GM10266 (cell line): ENCODE results near the gene MACROD2.

Experiments
- DNase-seq: peaks from one replicate; pipeline ENCODE4 v3.0.0; 2012; ENCODE audit errors: extremely low spot score
- CTCF ChIP-seq: IDR thresholded peaks from 2 replicates; pipeline ENCODE4 v1.5.1; 2012; ENCODE audit warnings: mild to moderate bottlenecking, low read depth; ENCODE audit not compliant: control insufficient read depth, insufficient read depth; ENCODE audit errors: missing control alignments

The MACROD2 gene

GRCh38 chr20:14865731-14866130, 870.4 kb downstream of the MACROD2 start:
- TF ChIP-seq CTCF = no peak
- no peak for DNase-seq

GRCh38 chr20:14866841-14867514, 871.7 kb downstream of the MACROD2 start:
- no peak for DNase-seq
- no peak for TF ChIP-seq CTCF

- no peak for TF ChIP-seq CTCF
These were observed 882.1 kb downstream of the MACROD2 start for GRCh38 chr20:14877301-14878028.

GRCh38 chr20:14878676-14879019, 883.3 kb downstream of the MACROD2 start:
- no peak for DNase-seq
- no peak for TF ChIP-seq CTCF

More at GRCh38 chr20:14877301-14878028, 882.1 kb downstream of the MACROD2 start:
- no peak for DNase-seq

- TF ChIP-seq CTCF = no peak
- DNase-seq = peak; percentile 5
These were observed 883.8 kb downstream of the MACROD2 start for GRCh38 chr20:14879020-14879697.

- DNase-seq = no peak
- no peak for TF ChIP-seq CTCF
These were observed 884.5 kb downstream of the MACROD2 start for GRCh38 chr20:14879839-14880238.

- TF ChIP-seq CTCF = no peak
These were observed 886.2 kb downstream of the MACROD2 start for GRCh38 chr20:14881518-14881917.

More at GRCh38 chr20:14881518-14881917, 886.2 kb downstream of the MACROD2 start:
- DNase-seq = no peak
